ENCODE data around the gene GNG4. TPM values are rescaled to one million over a fixed set of nuclear protein-coding genes. Genes with fewer than 3 reads are reported as not detected.
A peak's percentile ranks its signal among the peaks of the same experiment; 100 is the strongest.

Gene GNG4
- total and polyA plus RNA-seq, 3 donors from 2014 or later = 2.9 to 3.3 (median 3.2) TPM

DNA sequence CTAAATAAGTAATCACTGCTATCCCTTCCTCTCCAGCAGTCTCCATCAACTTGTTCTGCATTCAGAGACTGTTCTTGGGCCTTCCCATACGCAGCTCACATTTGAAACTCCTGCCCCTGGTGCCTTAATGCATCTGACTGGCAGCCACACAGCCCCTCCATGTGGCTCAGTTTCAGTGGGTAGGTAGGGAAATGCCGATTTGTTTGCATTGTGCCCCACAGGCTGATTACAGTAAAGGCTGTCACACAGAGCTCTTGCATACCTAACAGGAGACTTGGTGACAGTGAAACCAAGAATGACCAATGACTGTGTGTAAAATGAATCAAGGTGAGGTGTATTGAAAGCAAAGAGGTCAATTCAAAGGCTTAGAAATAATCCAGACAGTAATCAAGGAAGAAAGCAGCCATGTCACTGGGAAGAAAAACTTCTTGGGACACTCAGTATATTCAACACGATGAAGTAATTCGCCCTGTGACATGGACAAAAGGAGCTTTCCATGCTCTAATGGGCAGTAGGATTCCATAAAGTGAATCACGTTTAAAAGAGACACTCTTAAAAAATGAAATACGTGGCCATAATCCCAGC, 132.6 kb downstream of the GNG4 start:
- Histone ChIP-seq H3K4me3 (no peak overlapping the region), H3K36me3 (ENCODE audit: low read depth, missing control alignments) (no peaks in the 10 kb centered on the region), H3K9me3 (no peaks in the 10 kb centered on the region), H3K4me1 (no peaks in the 10 kb centered on the region), H3K27me3 (no peaks in the 10 kb centered on the region), H3K27ac (no peak overlapping the region)
- intact Hi-C loops (cut with DNase I; ENCODE audit: low total_unique reads) = no loop called here
- no peak for DNase-seq
- TF ChIP-seq, protein P1, sequence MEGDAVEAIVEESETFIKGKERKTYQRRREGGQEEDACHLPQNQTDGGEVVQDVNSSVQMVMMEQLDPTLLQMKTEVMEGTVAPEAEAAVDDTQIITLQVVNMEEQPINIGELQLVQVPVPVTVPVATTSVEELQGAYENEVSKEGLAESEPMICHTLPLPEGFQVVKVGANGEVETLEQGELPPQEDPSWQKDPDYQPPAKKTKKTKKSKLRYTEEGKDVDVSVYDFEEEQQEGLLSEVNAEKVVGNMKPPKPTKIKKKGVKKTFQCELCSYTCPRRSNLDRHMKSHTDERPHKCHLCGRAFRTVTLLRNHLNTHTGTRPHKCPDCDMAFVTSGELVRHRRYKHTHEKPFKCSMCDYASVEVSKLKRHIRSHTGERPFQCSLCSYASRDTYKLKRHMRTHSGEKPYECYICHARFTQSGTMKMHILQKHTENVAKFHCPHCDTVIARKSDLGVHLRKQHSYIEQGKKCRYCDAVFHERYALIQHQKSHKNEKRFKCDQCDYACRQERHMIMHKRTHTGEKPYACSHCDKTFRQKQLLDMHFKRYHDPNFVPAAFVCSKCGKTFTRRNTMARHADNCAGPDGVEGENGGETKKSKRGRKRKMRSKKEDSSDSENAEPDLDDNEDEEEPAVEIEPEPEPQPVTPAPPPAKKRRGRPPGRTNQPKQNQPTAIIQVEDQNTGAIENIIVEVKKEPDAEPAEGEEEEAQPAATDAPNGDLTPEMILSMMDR (IDR thresholded peaks at IDR 0.05) = no peak
- no peak for TF ChIP-seq POLR2A (IDR thresholded peaks at IDR 0.05)
- 85 to 89% methylated on average over 6 of the region's 6 CpGs for WGBS, 2 donors

DNA sequence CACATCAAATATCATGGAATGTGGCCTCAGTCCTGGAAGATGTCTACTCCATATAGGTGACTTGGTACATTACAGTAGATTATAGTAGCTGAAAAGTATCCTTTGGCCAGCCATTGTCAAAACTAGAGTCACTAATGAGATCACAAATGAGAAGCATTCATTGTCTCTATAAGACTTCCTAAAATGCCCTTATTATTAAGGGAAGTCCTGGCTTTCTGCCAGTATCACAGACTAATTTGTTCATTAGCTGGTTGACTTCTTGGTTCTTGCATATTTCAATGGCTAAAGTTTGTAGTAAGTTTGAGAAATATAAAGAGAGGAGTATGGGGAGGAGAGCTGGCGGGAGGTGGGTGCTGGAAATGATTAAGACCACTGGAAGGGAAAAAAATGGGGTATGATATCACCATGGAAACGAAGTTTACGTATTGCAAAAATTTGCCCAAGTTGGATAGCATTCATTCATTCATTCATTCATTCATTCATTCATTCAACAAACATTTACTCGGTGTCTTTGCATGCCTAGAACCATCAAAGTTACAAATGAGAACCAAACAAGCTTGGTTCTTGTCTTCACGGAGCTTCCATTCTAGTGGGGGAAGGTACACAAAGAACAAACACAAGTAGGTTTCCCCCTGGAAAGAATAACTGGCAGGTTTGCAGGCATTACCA, 133.6 kb downstream of the GNG4 start:
- intact Hi-C loops (cut with DNase I; ENCODE audit: low total_unique reads) = no loop called here
- no peak for DNase-seq
- no peak overlapping the region for H3K27ac ChIP-seq
- no peaks in the 10 kb centered on the region for H3K36me3 ChIP-seq (ENCODE audit: low read depth, missing control alignments)
- TF ChIP-seq POLR2A (IDR thresholded peaks at IDR 0.05) = no peak
- TF ChIP-seq, protein P1 (IDR thresholded peaks at IDR 0.05) = no peak
- WGBS, 2 donors = 92 to 95% methylated on average over 5 of the region's 5 CpGs
- no peaks in the 10 kb centered on the region for H3K9me3 ChIP-seq
- no peaks in the 10 kb centered on the region for H3K27me3 ChIP-seq
- H3K4me1 ChIP-seq = no peaks in the 10 kb centered on the region
- H3K4me3 ChIP-seq = no peak overlapping the region

DNA sequence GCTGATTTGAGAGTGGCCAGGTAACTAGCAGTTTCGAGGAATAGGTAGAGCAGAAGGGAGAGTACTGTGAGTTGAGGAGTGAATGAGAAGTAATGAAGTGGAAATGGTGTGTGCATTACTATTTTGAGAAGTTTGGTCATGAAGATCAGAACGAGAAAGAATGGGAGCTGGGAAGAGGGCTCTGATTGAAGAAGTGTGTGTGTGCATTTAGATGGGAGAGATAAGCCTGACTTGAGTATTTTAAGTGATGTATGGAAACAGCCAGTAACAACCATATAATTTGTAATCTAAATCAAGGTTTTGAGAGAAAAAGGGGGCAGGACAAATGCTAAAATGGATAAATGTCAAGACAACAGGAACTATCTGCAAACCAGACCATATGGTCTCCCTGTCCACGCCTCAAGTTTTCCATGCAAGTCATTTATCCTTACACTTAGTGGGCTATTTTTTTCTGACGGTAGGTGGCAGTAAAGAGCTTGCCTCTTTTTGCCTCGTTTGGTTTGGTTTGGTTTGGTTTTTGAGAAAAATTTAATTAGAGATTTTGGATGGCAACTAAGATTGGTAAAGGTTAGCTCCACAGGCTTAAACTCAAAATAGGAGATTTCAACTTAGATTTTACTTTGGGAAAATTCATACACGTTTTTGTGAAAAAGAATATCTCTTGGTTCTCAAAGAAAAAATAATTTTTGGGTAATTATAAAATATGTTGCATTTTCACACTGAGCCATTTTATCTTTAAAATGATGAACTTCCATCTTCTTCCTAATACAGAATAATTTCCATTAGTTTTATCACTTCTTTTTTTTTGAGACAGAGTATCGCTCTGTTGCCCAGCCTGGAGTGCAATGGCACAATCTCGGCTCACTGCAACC, 135.9 kb downstream of the GNG4 start:
- H3K27me3 ChIP-seq = no peaks in the 10 kb centered on the region
- H3K36me3 ChIP-seq (ENCODE audit: low read depth, missing control alignments) = no peaks in the 10 kb centered on the region
- 45% methylated on average over 8 of the region's 8 CpGs for WGBS, 2 donors
- intact Hi-C loops (cut with DNase I; ENCODE audit: low total_unique reads) = no loop called here
- H3K4me1 ChIP-seq = no peaks in the 10 kb centered on the region
- no peak overlapping the region for H3K27ac ChIP-seq
- H3K4me3 ChIP-seq = no peak overlapping the region
- DNase-seq = peak; percentile 40
- no peaks in the 10 kb centered on the region for H3K9me3 ChIP-seq
- TF ChIP-seq, protein P1 (IDR thresholded peaks at IDR 0.05) = peak; percentile 79 to 91 (median 85)
- TF ChIP-seq POLR2A (IDR thresholded peaks at IDR 0.05) = no peak

DNA sequence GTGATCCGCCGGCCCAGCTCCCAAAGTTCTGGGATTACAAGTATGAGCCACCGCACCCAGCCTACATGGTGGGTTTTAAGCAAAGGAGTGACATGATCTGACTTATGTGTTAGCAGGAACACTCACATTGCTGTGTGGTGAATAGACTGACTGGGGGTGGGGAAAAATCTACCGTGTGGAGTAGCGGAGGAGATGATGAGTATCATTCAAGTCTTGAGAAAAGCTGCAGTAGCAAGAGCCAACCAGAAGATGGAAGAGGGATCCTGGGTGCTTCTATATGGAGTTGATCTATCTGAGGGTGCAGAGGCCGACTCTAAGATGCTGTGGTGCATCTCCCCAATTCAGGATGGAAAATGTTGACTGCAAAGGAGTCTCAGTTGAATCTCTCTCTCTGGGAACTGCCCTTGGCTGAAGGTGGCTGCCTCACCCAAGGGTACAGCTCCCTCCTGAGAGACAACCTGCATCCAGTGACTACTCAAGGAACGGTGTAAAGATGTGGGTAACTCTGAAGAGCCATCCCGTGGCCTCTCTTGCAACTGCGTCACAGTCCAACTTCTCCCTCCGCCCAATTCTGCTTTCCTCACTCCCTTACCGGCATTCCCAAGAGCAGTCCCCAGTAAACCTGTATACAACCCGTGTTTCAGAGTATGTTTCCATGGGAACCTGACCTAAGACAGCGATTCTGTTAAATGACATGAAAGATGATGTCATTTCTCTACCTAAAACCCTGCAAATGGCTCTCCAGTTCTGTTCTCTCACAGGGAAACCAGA, 137.9 kb downstream of the GNG4 start:
- WGBS, 2 donors = 80 to 81% methylated on average over 13 of the region's 13 CpGs
- no peaks in the 10 kb centered on the region for H3K27me3 ChIP-seq
- H3K4me3 ChIP-seq = no peak overlapping the region
- TF ChIP-seq, protein P1 (IDR thresholded peaks at IDR 0.05) = no peak
- no peak for TF ChIP-seq POLR2A (IDR thresholded peaks at IDR 0.05)
- no peaks in the 10 kb centered on the region for H3K9me3 ChIP-seq
- no peak for DNase-seq
- H3K36me3 ChIP-seq (ENCODE audit: low read depth, missing control alignments) = no peaks in the 10 kb centered on the region
- H3K27ac ChIP-seq = no peak overlapping the region
- intact Hi-C loops (cut with DNase I; ENCODE audit: low total_unique reads) = no loop called here
- no peaks in the 10 kb centered on the region for H3K4me1 ChIP-seq
